Measurements from ENCODE around the gene FHIP2A. TPM values are rescaled to one million over a fixed set of nuclear protein-coding genes. Genes with fewer than 3 reads are reported as not detected.
A peak's percentile ranks its signal among the peaks of the same experiment; 100 is the strongest.

The FHIP2A gene
- total RNA-seq, 2 experiments from 2014 or later: 52.8 to 53.7 TPM

DNA sequence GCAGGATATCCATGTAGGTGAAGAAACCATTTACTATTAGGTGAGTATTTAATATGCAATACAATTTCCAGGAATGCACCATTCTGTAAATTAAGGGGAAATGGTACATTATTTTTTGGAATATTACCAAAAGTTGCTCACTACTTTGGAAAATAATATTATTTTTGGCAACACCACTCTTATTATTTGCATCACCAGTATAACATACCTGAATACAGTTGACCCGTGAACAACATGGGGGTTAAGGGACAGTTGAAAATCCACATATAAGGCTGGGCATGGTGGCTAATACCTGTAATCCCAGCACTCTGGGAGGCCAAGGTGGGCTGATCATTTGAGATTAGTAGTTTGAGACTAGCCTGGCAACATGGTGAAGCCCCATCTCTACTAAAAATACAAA lies 21.2 kb upstream of the FHIP2A start:
- Histone ChIP-seq H3K4me3 (ENCODE audit: low read length) (peak overlapping the region; percentile 21), H3K9me3 (ENCODE audit: control insufficient read depth in 1 of 2, insufficient read depth in 1 of 2, low read length in 2 of 2) (no peaks in the 10 kb centered on the region), H3K4me1 (ENCODE audit: insufficient read depth, low read length) (peaks cover 22% of the 10 kb centered on the region), H3K27me3 (ENCODE audit: control insufficient read depth in 1 of 2, insufficient read depth in 2 of 2, low read length in 2 of 2) (no peaks in the 10 kb centered on the region), H3K36me3 (ENCODE audit: insufficient read depth, low read length) (no peaks in the 10 kb centered on the region), H3K27ac (ENCODE audit: low read depth in 1 of 2, low read length in 2 of 2) (no peak overlapping the region)
- H3K27ac Mint-ChIP-seq: no peak overlapping the region
- H3K4me3 Mint-ChIP-seq: peak overlapping the region; percentile 66
- DNase-seq (no peak), ATAC-seq (ENCODE audit: poor library complexity) (no peak)
- ChIA-PET CTCF (interaction anchor here (1.6 kb wide), 1 partner anchor 21 kb away, joined by 5 read pairs; the partner anchor contains the start of gene FHIP2A), POLR2A (interaction anchor here (1.7 kb wide), 1 partner anchor 21 kb away, joined by 14 read pairs; the partner anchor contains the start of gene FHIP2A)
- H3K9me3 Mint-ChIP-seq: no peaks in the 10 kb centered on the region
- peaks cover 18% of the 10 kb centered on the region for H3K4me1 Mint-ChIP-seq (ENCODE audit: low read depth)
- intact Hi-C loops (cut with DNase I, micrococcal nuclease): no loop called here
- no peaks in the 10 kb centered on the region for H3K36me3 Mint-ChIP-seq (ENCODE audit: low read depth)
- H3K27me3 Mint-ChIP-seq: no peaks in the 10 kb centered on the region
- no peak for TF ChIP-seq CTCF (IDR thresholded peaks at IDR 0.05)

DNA sequence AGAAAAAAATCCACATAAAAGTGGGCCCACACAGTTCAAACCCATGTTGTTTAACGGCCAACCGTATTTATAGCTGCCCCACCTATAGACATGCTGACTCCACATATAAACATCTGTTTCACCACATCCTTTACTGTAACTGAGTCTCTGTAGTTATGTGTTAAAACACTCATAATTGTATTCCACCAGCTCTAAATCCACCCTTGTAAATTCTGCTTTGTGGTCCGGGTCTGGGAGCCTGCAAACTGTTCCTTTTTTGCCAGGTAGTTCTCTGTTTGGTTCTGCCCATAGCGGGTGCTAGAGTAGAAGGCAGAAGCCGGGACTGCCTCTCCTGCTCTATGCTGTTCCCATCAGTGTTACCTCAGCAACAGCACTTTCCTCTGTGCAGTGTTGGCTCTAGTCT lies 20.2 kb upstream of the FHIP2A start:
- ChIA-PET POLR2A (interaction anchor here (0.9 to 1.7 kb wide), 2 partner anchors 20 to 34 kb away, joined by 3 to 14 read pairs; partner anchors contain the start of gene FHIP2A), CTCF (interaction anchor here (0.7 to 1.6 kb wide), 2 partner anchors 20 to 275 kb away, joined by 3 to 5 read pairs; partner anchors contain the start of gene FHIP2A)
- H3K27ac ChIP-seq (ENCODE audit: low read depth in 1 of 2, low read length in 2 of 2): peak overlapping the region in 1 of 2 donors; percentile 3
- H3K27ac Mint-ChIP-seq: peak overlapping the region; percentile 70
- ATAC-seq (ENCODE audit: poor library complexity) (peak; percentile 85), DNase-seq (peak in 7 of 14 experiments; percentile 1 to 76 (median 18))
- no peaks in the 10 kb centered on the region for H3K27me3 Mint-ChIP-seq
- H3K4me3 Mint-ChIP-seq: peak overlapping the region; percentile 66
- no peak for TF ChIP-seq CTCF (IDR thresholded peaks at IDR 0.05)
- peaks cover 22% of the 10 kb centered on the region for H3K4me1 ChIP-seq (ENCODE audit: insufficient read depth, low read length)
- no peaks in the 10 kb centered on the region for H3K9me3 ChIP-seq (ENCODE audit: control insufficient read depth in 1 of 2, insufficient read depth in 1 of 2, low read length in 2 of 2)
- peak overlapping the region; percentile 21 for H3K4me3 ChIP-seq (ENCODE audit: low read length)
- no peaks in the 10 kb centered on the region for H3K9me3 Mint-ChIP-seq
- H3K4me1 Mint-ChIP-seq (ENCODE audit: low read depth): peaks cover 18% of the 10 kb centered on the region
- no peaks in the 10 kb centered on the region for H3K36me3 ChIP-seq (ENCODE audit: insufficient read depth, low read length)
- no peaks in the 10 kb centered on the region for H3K27me3 ChIP-seq (ENCODE audit: control insufficient read depth in 1 of 2, insufficient read depth in 2 of 2, low read length in 2 of 2)
- intact Hi-C loops (cut with DNase I, micrococcal nuclease): no loop called here
- no peaks in the 10 kb centered on the region for H3K36me3 Mint-ChIP-seq (ENCODE audit: low read depth)

GRCh38 chr10:114802177-114802576 lies 19.4 kb upstream of the FHIP2A start:
- Histone ChIP-seq H3K36me3 (ENCODE audit: insufficient read depth, low read length) (no peaks in the 10 kb centered on the region), H3K9me3 (ENCODE audit: control insufficient read depth in 1 of 2, insufficient read depth in 1 of 2, low read length in 2 of 2) (no peaks in the 10 kb centered on the region), H3K4me1 (ENCODE audit: insufficient read depth, low read length) (peaks cover 22% of the 10 kb centered on the region), H3K27me3 (ENCODE audit: control insufficient read depth in 1 of 2, insufficient read depth in 2 of 2, low read length in 2 of 2) (no peaks in the 10 kb centered on the region), H3K27ac (ENCODE audit: low read depth in 1 of 2, low read length in 2 of 2) (no peak overlapping the region), H3K4me3 (ENCODE audit: low read length) (no peak overlapping the region)
- Mint-ChIP-seq H3K4me3 (no peak overlapping the region), H3K27ac (no peak overlapping the region), H3K4me1 (ENCODE audit: low read depth) (peaks cover 18% of the 10 kb centered on the region), H3K27me3 (no peaks in the 10 kb centered on the region), H3K36me3 (ENCODE audit: low read depth) (no peaks in the 10 kb centered on the region), H3K9me3 (no peaks in the 10 kb centered on the region)
- POLR2A ChIA-PET: interaction anchor here (1.7 kb wide), 1 partner anchor 19 kb away, joined by 14 read pairs; the partner anchor contains the start of gene FHIP2A
- CTCF ChIA-PET: interaction anchor here (0.7 to 1.6 kb wide), 2 partner anchors 20 to 276 kb away, joined by 3 to 5 read pairs; partner anchors contain the start of gene FHIP2A
- ATAC-seq (ENCODE audit: poor library complexity) (no peak), DNase-seq (no peak)
- intact Hi-C loops (cut with DNase I, micrococcal nuclease): no loop called here
- no peak for TF ChIP-seq CTCF (IDR thresholded peaks at IDR 0.05)
